HG03469 (cell line): Measurements from ENCODE around the gene ATP6V0E2.
"Not testable (repeated sequence)": the region's sequence is repeated elsewhere in the genome, so short reads cannot be mapped to it uniquely, and the experiment has no call there.

ENCODE experiments used
- ATAC-seq: cut with Tn5 transposase; IDR thresholded peaks from one replicate; pipeline ENCODE4 v1.9.1; 2021; ENCODE audit warnings: mild to moderate bottlenecking, moderate library complexity, moderate number of reproducible peaks; ENCODE audit not compliant: unreplicated experiment

The ATP6V0E2 gene

DNA sequence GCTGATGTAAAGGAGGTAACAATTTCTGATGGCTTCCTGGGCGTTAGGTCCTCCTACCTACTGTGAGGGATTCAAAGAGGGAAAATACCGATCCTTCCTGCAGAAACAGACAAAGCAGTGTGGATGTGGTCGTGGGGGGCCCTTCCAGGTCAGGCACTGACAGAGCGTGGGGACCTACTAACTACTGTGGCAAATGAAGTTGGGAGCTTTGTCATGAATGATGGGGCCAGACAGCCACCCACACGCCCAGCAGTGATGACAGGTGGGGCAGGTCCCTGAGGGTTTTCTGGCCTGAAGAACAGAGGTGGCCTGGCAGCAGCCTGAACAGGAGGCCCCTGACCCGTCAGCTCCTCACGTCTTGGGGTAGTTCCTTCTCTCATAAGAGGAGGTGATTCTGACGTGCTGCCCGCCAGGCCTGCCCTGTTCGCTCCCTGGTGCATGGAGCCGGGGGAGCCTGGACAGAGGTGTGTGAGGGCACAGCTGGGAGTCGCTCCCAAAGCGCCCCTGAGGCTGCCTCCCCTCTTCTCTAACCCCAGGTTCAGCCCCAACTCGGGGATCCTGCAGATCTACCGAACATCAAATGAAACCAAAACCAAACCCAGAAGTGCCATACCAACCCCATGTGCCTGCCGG lies 4.2 kb downstream of the ATP6V0E2 start:
- no peak for ATAC-seq

GRCh38 chr7:149878523-149878921 lies 4.8 kb downstream of the ATP6V0E2 start:
- no peak for ATAC-seq

- no peak for ATAC-seq
Measured at GRCh38 chr7:149879271-149879743, 5.5 kb downstream of the ATP6V0E2 start.

DNA sequence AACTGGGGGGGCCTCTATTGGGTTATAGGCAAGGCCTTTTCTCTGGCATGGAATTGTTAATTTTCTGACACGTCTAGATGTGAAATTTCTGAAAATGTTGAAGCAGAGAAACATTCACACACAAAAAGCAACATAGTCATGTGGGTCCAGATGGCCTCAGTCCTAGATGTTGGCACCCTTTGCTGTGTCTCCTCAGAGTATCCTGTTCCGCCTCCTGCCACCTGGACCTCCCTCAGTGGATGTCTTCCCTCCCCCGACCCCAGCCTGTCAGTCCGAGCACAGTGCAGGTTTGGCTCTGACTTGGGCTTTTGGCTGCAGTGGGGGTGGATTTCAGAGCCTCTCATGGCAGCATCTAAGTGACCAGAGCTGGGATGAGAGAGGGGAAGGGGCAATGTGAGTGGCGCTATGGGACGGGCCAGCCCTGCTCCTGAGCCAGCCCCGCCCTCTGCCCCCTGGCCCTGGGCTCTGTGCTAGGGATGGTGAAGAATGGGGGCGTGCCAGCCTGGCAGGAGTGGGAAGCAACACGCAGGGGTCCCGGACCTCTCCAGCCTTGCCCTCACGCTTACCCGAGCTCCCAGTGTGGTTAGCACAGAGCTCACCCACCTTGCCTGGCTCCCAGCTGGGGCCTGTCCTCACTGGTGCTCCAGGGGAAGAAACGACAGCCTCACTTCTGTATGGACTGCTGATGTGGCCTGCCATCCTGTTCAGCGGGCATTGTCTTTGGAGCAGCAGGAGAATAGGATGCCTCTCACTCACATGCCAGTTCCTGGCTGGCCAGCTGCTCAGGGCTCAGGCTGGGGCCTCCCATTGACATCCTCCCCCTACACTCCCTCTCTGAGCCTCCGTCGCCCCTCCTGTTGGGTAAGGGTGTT lies 6.2 kb downstream of the ATP6V0E2 start:
- no peak for ATAC-seq

DNA sequence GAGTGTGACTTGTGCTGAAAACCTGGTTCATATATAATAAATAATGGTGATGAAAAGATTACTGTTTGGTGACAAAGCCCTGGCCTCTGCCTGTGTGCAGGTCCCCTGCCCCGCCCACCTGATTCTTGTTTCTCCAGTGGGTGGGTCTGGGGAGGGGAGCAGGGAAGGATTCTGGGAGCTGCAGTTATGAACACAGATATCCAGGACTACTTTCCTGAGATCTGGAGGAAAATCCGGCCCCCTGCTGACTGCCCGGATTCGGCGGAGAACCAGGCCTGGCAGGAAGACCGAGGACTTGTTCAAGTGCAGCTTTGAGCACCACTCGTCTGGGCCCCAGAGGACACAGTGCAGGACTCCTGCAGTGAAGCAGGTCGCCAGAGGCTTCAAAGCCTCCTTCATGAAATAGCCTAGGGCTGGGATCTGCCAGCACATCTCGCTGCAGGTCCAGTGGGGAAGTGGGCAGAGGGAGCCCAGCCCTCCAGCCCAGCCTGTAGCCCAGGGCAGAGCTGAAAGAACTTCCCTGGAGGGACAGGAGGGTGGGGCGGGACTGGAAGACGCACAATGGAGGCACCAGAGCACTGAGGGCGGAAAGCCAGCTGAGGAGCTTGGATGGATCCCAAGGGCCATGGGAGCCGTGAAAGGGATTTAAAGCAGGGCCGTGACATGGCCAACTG lies 7.0 kb downstream of the ATP6V0E2 start:
- ATAC-seq, result no peak

GRCh38 chr7:149881328-149882247 lies 7.8 kb downstream of the ATP6V0E2 start:
- ATAC-seq, result no peak

GRCh38 chr7:149882248-149883047 lies 8.7 kb downstream of the ATP6V0E2 start:
- ATAC-seq, result no peak

DNA sequence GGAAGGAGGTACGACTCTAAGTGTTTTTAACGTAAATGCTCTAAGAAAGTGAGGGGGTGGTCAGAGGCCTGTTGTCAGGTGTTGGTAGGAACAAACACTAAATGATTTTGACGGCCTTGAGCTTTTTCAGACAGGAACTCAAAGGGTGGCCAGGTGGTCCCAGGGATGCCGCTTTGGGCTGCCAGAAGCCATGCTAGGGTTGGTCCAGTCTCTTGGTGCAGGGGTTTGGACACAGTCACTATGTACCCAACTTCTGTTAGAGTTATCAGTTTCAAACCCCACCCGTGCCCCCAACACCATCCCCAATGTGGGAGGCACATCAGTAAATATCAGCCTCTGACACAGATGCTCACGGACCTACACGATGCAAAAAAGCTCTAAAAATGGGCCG lies 9.3 kb downstream of the ATP6V0E2 start:
- no peak for ATAC-seq

DNA sequence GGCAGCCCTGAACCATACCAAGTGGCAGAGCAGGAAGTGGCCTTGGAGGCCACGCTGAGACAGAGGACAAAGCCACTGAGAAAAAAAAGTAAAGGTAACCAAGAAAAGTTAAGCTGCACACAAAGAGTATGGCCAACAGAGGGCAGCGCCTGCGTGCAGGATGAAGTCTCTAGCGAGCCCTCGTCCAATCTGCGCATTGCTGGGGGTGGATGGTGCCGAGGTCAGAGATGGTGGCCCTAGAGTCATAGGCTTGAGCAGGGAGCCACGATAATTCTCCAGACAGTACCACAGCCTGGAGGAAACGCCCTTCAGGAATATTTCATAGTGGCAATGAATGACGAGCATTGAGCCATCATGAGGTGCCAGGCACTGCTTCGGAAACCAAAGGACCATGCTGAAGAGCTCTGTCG lies 9.7 kb downstream of the ATP6V0E2 start:
- ATAC-seq, result peak; percentile 72

DNA sequence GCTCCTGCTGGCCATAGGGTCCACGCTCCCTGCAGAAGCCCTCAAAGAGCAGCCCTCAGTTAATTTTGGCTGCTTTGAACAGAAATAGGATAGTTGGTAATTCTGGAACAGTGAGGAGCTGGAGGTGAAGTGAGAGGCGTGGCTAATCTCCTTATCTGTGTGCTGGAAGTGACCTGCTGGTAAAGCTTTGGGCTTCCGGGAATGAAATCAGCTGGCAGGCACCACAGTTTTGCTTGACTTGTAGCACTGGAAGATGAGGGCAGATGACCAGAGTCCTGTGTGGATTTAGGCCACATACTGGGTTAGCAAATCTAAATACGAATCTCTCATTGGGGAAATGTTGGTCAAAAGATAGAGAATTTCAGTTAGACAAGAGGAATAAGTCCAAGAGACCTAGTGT lies 10.2 kb downstream of the ATP6V0E2 start:
- no peak for ATAC-seq

DNA sequence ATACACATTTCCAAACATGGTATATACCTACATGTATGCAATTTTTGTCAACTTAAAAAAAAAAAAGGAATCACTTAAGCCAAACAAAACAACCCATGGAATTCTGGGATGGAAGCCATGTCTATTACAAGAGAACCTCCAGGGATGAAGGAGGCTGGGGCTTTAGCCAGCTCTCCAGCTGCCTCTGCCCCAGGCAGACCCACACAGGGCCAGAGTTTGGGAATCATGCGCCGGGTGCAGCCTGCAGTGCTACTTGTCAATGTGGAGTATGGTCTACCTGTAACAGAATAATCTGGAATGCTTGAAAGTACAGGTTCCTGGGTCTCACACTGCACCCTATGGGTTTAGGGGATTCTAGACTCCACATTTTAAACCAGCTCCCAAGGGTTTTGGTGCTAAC lies 10.8 kb downstream of the ATP6V0E2 start:
- no peak for ATAC-seq

DNA sequence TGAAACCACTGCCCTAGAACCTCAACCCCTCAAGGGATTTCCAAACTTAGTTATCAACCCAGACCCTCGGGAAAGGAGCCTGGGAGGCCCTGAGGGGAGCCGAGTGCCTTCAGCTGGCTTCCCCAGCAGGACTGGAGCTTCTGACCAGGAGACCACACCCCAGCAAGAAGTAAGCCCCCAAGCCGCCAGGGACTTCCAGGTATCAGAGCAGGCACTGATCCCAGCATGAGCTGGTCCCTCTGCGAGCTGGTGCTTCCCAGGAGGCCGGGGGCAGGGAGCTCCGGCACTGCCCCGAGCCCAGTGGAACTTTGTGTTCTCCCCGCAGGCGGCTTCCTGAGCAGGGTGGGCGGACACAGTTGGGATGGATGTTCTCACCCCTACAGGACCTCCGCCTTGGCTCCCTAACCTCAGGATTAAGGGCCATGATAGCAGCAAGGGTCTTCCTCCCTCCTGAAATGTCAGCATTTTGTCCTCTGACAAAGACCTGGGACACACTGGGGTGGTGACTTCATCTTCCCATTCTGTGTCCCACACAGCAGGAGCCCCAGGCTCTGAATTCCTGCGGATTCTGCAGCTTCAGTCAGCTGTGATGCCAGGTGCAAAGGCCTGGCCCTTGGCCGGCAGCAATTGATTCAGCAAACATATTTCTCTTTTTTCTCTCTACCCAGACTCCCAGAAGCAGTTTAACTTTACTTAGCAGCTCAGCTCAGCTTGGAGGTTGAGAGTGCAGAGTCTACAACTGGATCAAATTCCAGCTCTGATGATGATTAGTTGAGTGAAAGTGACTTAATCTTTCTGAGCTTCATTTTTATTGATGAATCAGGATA lies 11.6 kb downstream of the ATP6V0E2 start:
- no peak for ATAC-seq

DNA sequence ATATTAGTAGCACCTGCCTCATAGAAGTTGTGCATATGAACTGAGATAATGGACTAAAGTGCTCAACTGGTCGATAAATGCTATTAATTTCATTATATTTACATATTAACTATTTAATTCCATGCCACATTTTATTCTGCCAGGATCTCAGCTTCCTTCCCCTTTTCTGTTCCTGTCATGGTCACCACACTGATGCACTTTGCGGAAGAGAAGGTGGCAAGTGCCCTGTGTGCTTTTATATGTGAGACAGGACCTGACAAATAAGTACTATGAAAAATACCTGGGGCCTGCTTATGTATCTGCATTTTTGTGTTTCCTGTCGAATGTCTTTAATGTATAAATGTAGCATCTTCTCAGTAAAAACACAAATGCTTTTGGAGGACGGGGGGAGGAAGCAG lies 12.2 kb downstream of the ATP6V0E2 start:
- no peak for ATAC-seq

DNA sequence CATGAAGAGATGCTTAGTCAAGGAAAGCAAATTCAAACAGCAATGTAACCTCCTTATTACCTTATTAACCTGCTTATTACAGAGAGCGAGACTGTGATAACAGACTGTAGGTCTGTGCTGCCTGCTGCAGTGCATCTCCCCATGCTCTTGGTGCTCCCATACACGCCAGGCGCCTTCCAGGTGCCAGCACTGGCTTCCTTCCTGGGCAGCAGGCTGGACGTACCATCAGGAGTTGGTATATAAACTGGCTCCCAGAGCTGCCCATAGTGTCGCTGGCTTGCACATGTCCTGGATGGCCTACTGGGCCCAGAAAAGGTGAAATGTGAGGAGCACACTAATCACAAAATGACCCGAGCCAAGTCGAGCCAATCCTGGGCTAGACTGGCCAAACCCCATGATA lies 13.5 kb downstream of the ATP6V0E2 start:
- no peak for ATAC-seq

DNA sequence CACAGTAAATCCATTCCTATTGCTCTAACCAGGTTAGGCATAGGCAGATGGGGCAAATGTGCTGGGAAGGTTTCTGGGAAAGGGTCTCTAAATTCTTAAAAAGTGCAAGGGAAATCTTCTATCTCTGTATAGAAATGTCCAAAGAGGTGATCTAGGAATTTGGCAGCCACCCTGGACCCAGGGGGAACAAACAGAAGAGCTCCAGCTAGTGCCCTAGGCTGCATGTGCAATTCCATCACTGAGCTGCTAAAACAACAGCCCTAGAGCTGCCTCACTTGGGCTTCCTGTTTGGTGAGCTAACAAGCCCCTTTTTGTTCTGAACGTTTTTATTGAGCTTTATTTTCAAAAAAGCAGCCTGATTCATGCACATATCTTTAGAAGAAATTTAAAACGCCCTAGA lies 16.9 kb downstream of the ATP6V0E2 start:
- ATAC-seq, result not testable (repeated sequence)

DNA sequence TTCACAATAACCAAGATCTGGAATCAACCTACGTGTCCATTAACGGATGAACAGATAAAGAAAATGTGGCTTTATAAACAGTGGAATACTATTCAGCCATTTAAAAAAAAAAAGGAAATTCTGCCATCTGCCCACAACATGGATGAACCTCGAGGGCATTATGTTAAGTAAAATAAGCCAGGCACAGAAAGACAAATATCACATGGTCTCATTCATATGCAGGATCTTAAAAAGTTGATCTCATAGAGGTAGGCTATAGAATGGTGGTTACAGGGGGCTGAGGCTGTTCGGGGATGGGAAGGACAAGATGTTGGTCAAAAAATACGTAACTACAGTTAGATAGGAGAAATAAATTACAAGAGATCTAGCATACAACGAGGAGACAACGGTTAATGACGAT lies 21.2 kb downstream of the ATP6V0E2 start:
- ATAC-seq, result not testable (repeated sequence)

DNA sequence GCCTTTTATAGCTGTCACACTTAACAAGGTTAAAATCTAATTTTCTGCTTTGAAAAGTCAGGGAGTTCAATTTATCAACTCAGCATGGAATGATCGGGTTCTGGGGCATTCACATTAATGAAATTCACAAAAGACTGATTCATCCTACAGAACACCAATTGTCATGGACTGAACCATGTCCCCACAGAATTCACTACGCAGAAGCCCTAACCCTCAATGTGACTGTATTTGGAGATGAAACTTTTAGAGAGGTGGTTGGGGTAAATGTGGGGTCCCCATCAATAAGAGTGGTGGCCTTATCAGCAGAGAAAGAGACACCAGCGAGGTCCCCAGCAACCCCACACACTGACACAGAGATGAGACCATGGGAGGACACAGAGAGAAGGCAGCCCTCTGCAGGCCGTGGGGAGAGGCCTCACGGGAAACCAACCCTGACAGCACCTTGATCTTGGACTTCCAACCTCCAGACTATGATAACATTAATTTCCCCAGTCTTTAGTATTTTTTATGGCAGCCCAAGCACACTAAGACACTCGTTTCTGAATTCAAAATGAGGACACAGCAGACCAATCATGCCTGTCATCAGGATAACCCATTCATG lies 34.1 kb downstream of the ATP6V0E2 start:
- ATAC-seq, result not testable (repeated sequence)

DNA sequence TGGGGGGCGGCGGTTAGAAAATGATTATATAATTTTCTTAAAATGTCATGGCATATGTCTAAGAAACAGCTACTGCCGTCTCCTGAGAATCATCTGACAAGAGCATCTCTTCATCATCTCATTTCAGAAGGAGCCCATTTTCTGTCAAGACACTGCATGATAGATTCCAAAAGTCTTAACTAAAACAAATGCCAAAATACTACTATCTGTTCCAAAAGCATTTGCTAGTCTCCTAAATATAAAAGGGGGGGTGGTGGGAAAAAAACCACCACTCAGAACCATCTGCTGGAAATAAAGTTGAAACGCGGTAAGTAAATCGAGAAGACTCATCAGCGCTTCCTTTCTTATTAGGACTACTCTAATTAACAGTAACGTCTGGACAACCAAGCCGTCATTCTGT lies 36.5 kb downstream of the ATP6V0E2 start:
- not testable (repeated sequence) for ATAC-seq
